Mesodermal cell (in vitro differentiated cells): ENCODE results near the gene PRRT1B.

Source experiments
- H3K27ac ChIP-seq: 2 replicates; pipeline ENCODE4 v1.7.0; 2013; ENCODE audit warnings: mild to moderate bottlenecking, low read depth, low read length, moderate library complexity; ENCODE audit not compliant: severe bottlenecking
- H3K36me3 ChIP-seq: 2 replicates; pipeline ENCODE4 v1.7.1; 2013; ENCODE audit warnings: mild to moderate bottlenecking, low read length, moderate library complexity; ENCODE audit not compliant: control insufficient read depth, insufficient read depth
- H3K4me1 ChIP-seq: one replicate; pipeline ENCODE4 v1.7.1; 2013; ENCODE audit warnings: mild to moderate bottlenecking, low read length; ENCODE audit not compliant: insufficient read depth, control insufficient read depth, poor library complexity, severe bottlenecking
- H3K4me3 ChIP-seq: 2 replicates; pipeline ENCODE4 v1.7.0; 2013; ENCODE audit warnings: low read length, control low read depth, mild to moderate bottlenecking; ENCODE audit not compliant: insufficient read depth, poor library complexity, severe bottlenecking; ENCODE audit errors: extremely low read depth
- H3K9me3 ChIP-seq: 2 replicates; pipeline ENCODE4 v1.7.1; 2013; ENCODE audit warnings: mild to moderate bottlenecking, low read length, moderate library complexity; ENCODE audit not compliant: control insufficient read depth
- WGBS, 2 experiments: methylation state at CpG; one replicate each; pipeline ENCODE4 v1.1.5; 2013; ENCODE audit warnings: missing lambda C conversion rate in 2 of 2; ENCODE audit not compliant: insufficient coverage in 2 of 2; 5-methylcytosine and 5-hydroxymethylcytosine counted together

PRRT1B gene

DNA sequence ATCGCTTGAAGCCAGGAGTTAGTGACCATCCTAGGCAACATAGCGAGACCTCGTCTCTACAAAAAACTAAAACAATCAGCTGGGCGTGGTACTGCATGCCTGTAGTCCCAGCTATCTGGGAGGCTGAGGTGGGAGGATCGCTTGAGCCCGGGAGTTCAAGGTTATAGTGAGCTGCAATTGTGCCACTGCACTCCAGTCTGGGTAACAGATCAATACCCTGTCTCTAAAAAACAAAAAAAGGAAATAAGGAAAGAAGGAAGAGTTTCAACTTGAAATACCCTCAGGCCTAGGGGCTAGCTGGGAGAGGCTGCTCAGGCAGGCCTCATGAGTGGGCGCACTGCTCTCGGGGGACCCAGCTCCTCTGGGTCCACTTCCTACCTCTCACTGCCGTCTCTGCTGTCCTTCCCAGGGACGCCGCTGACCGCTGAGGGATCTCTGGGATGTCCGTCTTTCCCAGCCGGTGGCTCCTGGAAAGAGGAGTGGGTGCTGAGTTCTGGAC is 56.4 kb downstream of the PRRT1B start:
- WGBS, 2 experiments: 98 to 100% methylated on average over 9 of the region's 14 CpGs
- Histone ChIP-seq H3K9me3 (no peaks in the 10 kb centered on the region), H3K4me3 (no peak overlapping the region), H3K36me3 (peaks cover 75% of the 10 kb centered on the region), H3K27ac (no peak overlapping the region), H3K4me1 (no peaks in the 10 kb centered on the region)

DNA sequence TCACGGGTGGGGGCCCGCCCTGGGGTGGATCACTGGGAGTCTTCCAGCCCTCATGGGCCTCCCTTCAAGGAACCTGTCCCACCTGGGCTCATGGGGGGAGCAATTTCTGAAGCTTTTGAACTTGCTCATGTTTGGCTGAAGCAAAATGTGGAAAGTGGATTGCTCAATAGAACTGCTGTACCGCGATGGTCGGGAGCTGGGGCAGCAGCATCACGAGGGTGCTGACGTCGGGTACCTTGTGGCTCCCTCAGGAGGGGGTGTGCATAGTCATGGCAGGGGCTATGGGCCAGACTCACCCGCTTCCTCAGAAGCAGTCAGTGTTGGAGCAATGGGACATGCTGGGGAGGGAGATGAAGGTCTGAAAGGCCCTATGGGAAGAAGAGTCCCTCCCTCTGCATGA is 57.9 kb downstream of the PRRT1B start:
- WGBS, 2 experiments: 98% methylated on average over 8 to 9 of the region's 9 CpGs
- Histone ChIP-seq H3K36me3 (peaks cover 68% of the 10 kb centered on the region), H3K4me3 (no peak overlapping the region), H3K27ac (no peak overlapping the region), H3K4me1 (peaks cover 13% of the 10 kb centered on the region), H3K9me3 (no peaks in the 10 kb centered on the region)

- peaks cover 63% of the 10 kb centered on the region for H3K36me3 ChIP-seq
Observed at GRCh38 chr9:131603711-131604439, 58.6 kb downstream of the PRRT1B start.

GRCh38 chr9:131605770-131606590 is 60.7 kb downstream of the PRRT1B start:
- Histone ChIP-seq H3K9me3 (no peaks in the 10 kb centered on the region), H3K36me3 (peaks cover 48% of the 10 kb centered on the region), H3K4me1 (peaks cover 41% of the 10 kb centered on the region), H3K27ac (no peak overlapping the region), H3K4me3 (no peak overlapping the region)
- 80 to 85% methylated on average over 7 to 8 of the region's 9 CpGs for WGBS, 2 experiments

More at GRCh38 chr9:131603711-131604439, 58.6 kb downstream of the PRRT1B start:
- peaks cover 20% of the 10 kb centered on the region for H3K4me1 ChIP-seq
- H3K9me3 ChIP-seq: no peaks in the 10 kb centered on the region
- H3K4me3 ChIP-seq: no peak overlapping the region
- WGBS, 2 experiments: 87 to 93% methylated on average over 16 of the region's 16 CpGs
- H3K27ac ChIP-seq: no peak overlapping the region

DNA sequence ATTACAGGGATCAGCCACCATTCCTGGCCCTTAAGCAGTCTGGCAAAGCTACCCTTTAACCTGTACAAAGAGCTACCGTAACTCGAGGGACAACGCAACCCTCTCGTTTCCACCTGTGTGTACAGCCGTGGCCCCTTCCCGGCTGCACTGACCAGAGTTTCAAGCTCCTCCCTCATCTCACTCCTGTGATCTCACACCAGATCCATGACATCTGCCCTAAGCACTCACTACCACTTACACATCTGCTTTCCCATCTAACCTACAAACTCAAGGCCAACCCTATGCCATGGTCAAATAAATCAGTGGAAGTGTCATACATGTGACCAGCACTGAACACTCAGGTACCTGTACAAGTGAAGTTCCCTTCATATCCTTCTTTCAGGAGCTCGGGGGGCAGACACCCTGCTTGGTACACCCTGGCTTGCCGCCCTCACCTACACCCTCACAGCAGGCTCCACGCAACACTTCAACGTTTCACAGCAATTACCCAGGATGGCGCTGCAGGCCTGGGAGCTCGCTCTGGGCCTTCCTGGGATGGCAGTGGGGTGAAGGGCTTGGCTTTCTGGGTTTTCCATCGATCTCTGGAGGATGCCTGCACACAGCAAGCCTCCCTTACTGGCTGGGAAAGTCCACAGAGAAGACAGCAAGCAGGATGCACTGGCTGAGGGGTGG is 61.7 kb downstream of the PRRT1B start:
- 94 to 98% methylated on average over 10 to 13 of the region's 13 CpGs for WGBS, 2 experiments
- Histone ChIP-seq H3K4me3 (no peak overlapping the region), H3K36me3 (peaks cover 38% of the 10 kb centered on the region), H3K9me3 (no peaks in the 10 kb centered on the region), H3K4me1 (peaks cover 42% of the 10 kb centered on the region), H3K27ac (no peak overlapping the region)

- Histone ChIP-seq H3K4me3 (no peak overlapping the region), H3K27ac (no peak overlapping the region), H3K9me3 (no peaks in the 10 kb centered on the region), H3K4me1 (peaks cover 42% of the 10 kb centered on the region), H3K36me3 (peaks cover 36% of the 10 kb centered on the region)
- 91 to 98% methylated on average over 5 to 7 of the region's 8 CpGs for WGBS, 2 experiments
Observed at GRCh38 chr9:131607591-131607990, 62.3 kb downstream of the PRRT1B start.

DNA sequence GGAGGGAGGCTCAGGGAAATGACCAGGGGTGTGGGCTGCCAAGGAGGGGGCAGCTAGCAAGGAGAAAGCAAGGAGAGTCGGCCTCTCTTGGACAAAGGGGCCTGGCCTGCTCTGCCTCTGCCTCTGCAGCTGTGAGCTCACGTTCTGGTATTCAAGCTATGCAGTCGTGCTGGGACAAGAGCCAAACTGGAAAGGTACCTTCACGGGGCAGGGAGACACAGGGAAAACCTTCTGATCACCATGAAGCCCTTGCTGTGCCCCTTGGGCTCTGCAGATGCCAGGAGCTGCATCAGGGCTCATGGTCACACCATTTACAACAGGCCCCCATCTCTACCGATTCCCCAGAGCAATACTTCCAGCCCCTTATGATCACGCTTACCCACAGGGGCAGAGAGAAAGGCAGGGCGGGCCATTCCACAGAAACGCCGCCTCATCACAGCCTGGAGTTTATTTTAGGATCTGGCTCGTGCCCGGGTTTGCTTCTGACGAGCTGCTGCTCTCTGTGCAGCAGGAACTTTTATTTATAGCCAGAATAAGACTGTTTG is 63.2 kb downstream of the PRRT1B start:
- peaks cover 38% of the 10 kb centered on the region for H3K36me3 ChIP-seq
- H3K4me3 ChIP-seq: no peak overlapping the region
- WGBS, 2 experiments: 18 to 45% methylated on average over 10 to 12 of the region's 12 CpGs
- peaks cover 42% of the 10 kb centered on the region for H3K4me1 ChIP-seq
- no peaks in the 10 kb centered on the region for H3K9me3 ChIP-seq
- H3K27ac ChIP-seq: peak overlapping the region; percentile 97
